HG02798 (cell line): ENCODE data around the gene MAPK4.
"Not testable (repeated sequence)": the region's sequence is repeated elsewhere in the genome, so short reads cannot be mapped to it uniquely, and the experiment has no call there.

Source experiments
- ATAC-seq: cut with Tn5 transposase; IDR thresholded peaks from one replicate; pipeline ENCODE4 v1.9.1; 2021; ENCODE audit warnings: mild to moderate bottlenecking; ENCODE audit not compliant: unreplicated experiment, poor library complexity

The MAPK4 gene

GRCh38 chr18:50559752-50560680 is at the start of gene MAPK4:
Gene MAPK4 (plus strand): TSS chr18:50560087. CDS start chr18:50663959, 103,872 bp downstream.
- no peak for ATAC-seq

- not testable (repeated sequence) for ATAC-seq
These were observed 42.6 kb upstream of the MAPK4 start for GRCh38 chr18:50517277-50517676.

GRCh38 chr18:50518787-50519546 is 40.9 kb upstream of the MAPK4 start:
- ATAC-seq = no peak

- ATAC-seq = no peak
These were observed 36.7 kb upstream of the MAPK4 start for GRCh38 chr18:50523165-50523564.

- ATAC-seq = no peak
These were observed 32.1 kb upstream of the MAPK4 start for GRCh38 chr18:50527636-50528307.

- no peak for ATAC-seq
These were observed 31.1 kb upstream of the MAPK4 start for GRCh38 chr18:50528806-50529205.

GRCh38 chr18:50533822-50534221 is 26.1 kb upstream of the MAPK4 start:
- not testable (repeated sequence) for ATAC-seq

GRCh38 chr18:50544476-50544875 is 15.4 kb upstream of the MAPK4 start:
- not testable (repeated sequence) for ATAC-seq

GRCh38 chr18:50545936-50546335 is 14.0 kb upstream of the MAPK4 start:
- no peak for ATAC-seq

GRCh38 chr18:50548160-50548559 is 11.7 kb upstream of the MAPK4 start:
- no peak for ATAC-seq

- ATAC-seq = not testable (repeated sequence)
These were observed 8.2 kb upstream of the MAPK4 start for GRCh38 chr18:50551651-50552050.

GRCh38 chr18:50558157-50558556 is 1.7 kb upstream of the MAPK4 start:
- no peak for ATAC-seq

- ATAC-seq = no peak
These were observed 737 bp upstream of the MAPK4 start for GRCh38 chr18:50558948-50559751.

- no peak for ATAC-seq
These were observed 1.1 kb downstream of the MAPK4 start for GRCh38 chr18:50560681-50561629.

GRCh38 chr18:50562258-50562657 is 2.4 kb downstream of the MAPK4 start:
- not testable (repeated sequence) for ATAC-seq

- no peak for ATAC-seq
These were observed 2.8 kb downstream of the MAPK4 start for GRCh38 chr18:50562686-50563085.

- ATAC-seq = no peak
These were observed 3.5 kb downstream of the MAPK4 start for GRCh38 chr18:50563376-50563775.

- ATAC-seq = no peak
These were observed 10.0 kb downstream of the MAPK4 start for GRCh38 chr18:50569930-50570329.

- no peak for ATAC-seq
These were observed 11.7 kb downstream of the MAPK4 start for GRCh38 chr18:50571606-50572005.
